GM20431 (cell line): ENCODE data around the gene NDUFV2.
"Not testable (repeated sequence)": the region's sequence is repeated elsewhere in the genome, so short reads cannot be mapped to it uniquely, and the experiment has no call there.

Experiments
- in situ Hi-C: fragments of 300-500 bp; cut with MseI, MboI; formaldehyde crosslinking; loops from one replicate; pipeline ENCODE4 v1.15.0; 2020; ENCODE audit warnings: low sequenced_read_pairs; ENCODE audit not compliant: unreplicated experiment

NDUFV2 gene

GRCh38 chr18:9088727-9089126 is 13.8 kb upstream of the NDUFV2 start:
- in situ Hi-C loops = not testable (repeated sequence)

GRCh38 chr18:9090578-9090977 is 11.9 kb upstream of the NDUFV2 start:
- in situ Hi-C loops = no loop called here

GRCh38 chr18:9091066-9091476 is 11.4 kb upstream of the NDUFV2 start:
- in situ Hi-C loops = no loop called here

GRCh38 chr18:9092665-9093064 is 9.8 kb upstream of the NDUFV2 start:
- in situ Hi-C loops = no loop called here

- in situ Hi-C loops = not testable (repeated sequence)
Observed at GRCh38 chr18:9093109-9093508, 9.4 kb upstream of the NDUFV2 start.

GRCh38 chr18:9094307-9095226 is 7.9 kb upstream of the NDUFV2 start:
- in situ Hi-C loops = no loop called here

GRCh38 chr18:9095297-9096006 is 7.0 kb upstream of the NDUFV2 start:
- in situ Hi-C loops = no loop called here

- in situ Hi-C loops = no loop called here
Observed at GRCh38 chr18:9096007-9096371, 6.5 kb upstream of the NDUFV2 start.

- in situ Hi-C loops = no loop called here
Observed at GRCh38 chr18:9096685-9097084, 5.8 kb upstream of the NDUFV2 start.

- in situ Hi-C loops = no loop called here
Observed at GRCh38 chr18:9097349-9097748, 5.2 kb upstream of the NDUFV2 start.

- in situ Hi-C loops = no loop called here
Observed at GRCh38 chr18:9100796-9101195, 1.7 kb upstream of the NDUFV2 start.

- in situ Hi-C loops = no loop called here
Observed at GRCh38 chr18:9101730-9102507, 580 bp upstream of the NDUFV2 start.

- in situ Hi-C loops = no loop called here
Observed at GRCh38 chr18:9103376-9103873, 926 bp downstream of the NDUFV2 start.

GRCh38 chr18:9104244-9104901 is 1.9 kb downstream of the NDUFV2 start:
- in situ Hi-C loops = no loop called here

- in situ Hi-C loops = no loop called here
Observed at GRCh38 chr18:9105420-9105819, 2.9 kb downstream of the NDUFV2 start.

GRCh38 chr18:9106094-9106493 is 3.6 kb downstream of the NDUFV2 start:
- in situ Hi-C loops = no loop called here

- in situ Hi-C loops = no loop called here
Observed at GRCh38 chr18:9106800-9107584, 4.5 kb downstream of the NDUFV2 start.

- in situ Hi-C loops = no loop called here
Observed at GRCh38 chr18:9108911-9109310, 6.4 kb downstream of the NDUFV2 start.

GRCh38 chr18:9109523-9109922 is 7.0 kb downstream of the NDUFV2 start:
- in situ Hi-C loops = no loop called here
